H9 (cell line): Measurements from ENCODE around the gene TMEM270. TPM values are rescaled to one million over a fixed set of nuclear protein-coding genes. Genes with fewer than 3 reads are reported as not detected.
"Not testable (repeated sequence)": the region's sequence is repeated elsewhere in the genome, so short reads cannot be mapped to it uniquely, and the experiment has no call there.

Experiments
- DNase-seq: peaks from one replicate; pipeline ENCODE4 v3.0.0-alpha.2; 2017
- H2AFZ ChIP-seq: one replicate; pipeline ENCODE4 v1.6.1; 2013; ENCODE audit warnings: mild to moderate bottlenecking, low read length, control low read depth, moderate library complexity
- H2AK5ac ChIP-seq: 2 replicates; pipeline ENCODE4 v1.6.1; 2013; ENCODE audit warnings: low read length, control low read depth, mixed read lengths; ENCODE audit not compliant: insufficient read length
- H2BK120ac ChIP-seq: one replicate; pipeline ENCODE4 v1.6.1; 2013; ENCODE audit warnings: low read depth, mild to moderate bottlenecking, low read length, control low read depth, inconsistent platforms; ENCODE audit not compliant: poor library complexity, severe bottlenecking
- H2BK12ac ChIP-seq: 2 replicates; pipeline ENCODE4 v1.6.1; 2013; ENCODE audit warnings: low read length, control low read depth, mixed read lengths, low read depth; ENCODE audit not compliant: insufficient read length
- H2BK15ac ChIP-seq: 2 replicates; pipeline ENCODE4 v1.6.1; 2013; ENCODE audit warnings: low read depth, low read length, control low read depth
- H2BK20ac ChIP-seq: one replicate; pipeline ENCODE4 v1.6.1; 2013; ENCODE audit warnings: low read depth, mild to moderate bottlenecking, low read length, control low read depth, inconsistent platforms; ENCODE audit not compliant: poor library complexity, severe bottlenecking
- H2BK5ac ChIP-seq: 2 replicates; pipeline ENCODE4 v1.6.1; 2013; ENCODE audit warnings: low read length, control low read depth, mixed read lengths; ENCODE audit not compliant: insufficient read length
- H3K14ac ChIP-seq: 2 replicates; pipeline ENCODE4 v1.6.1; 2013; ENCODE audit warnings: low read length, control low read depth; ENCODE audit not compliant: insufficient read depth
- H3K18ac ChIP-seq: 2 replicates; pipeline ENCODE4 v1.6.1; 2013; ENCODE audit warnings: low read depth, mild to moderate bottlenecking, mixed read lengths, low read length, control low read depth; ENCODE audit not compliant: insufficient read length
- H3K23ac ChIP-seq: 2 replicates; pipeline ENCODE4 v1.6.1; 2013; ENCODE audit warnings: low read length, control low read depth, mixed read lengths, low read depth; ENCODE audit not compliant: insufficient read length
- H3K23me2 ChIP-seq: 2 replicates; pipeline ENCODE4 v1.6.1; 2013; ENCODE audit warnings: low read depth, mild to moderate bottlenecking, mixed read lengths, low read length, control low read depth; ENCODE audit not compliant: insufficient read length, poor library complexity, severe bottlenecking
- H3K27ac ChIP-seq: 2 replicates; pipeline ENCODE4 v1.5.1; 2013; ENCODE audit warnings: low read length, control low read depth, mixed read lengths, low read depth; ENCODE audit not compliant: insufficient read length
- H3K27me3 ChIP-seq: 2 replicates; pipeline ENCODE4 v1.6.1; 2013; ENCODE audit warnings: low read length, control low read depth, inconsistent platforms; ENCODE audit not compliant: insufficient read depth
- H3K4ac ChIP-seq: 2 replicates; pipeline ENCODE4 v1.6.1; 2013; ENCODE audit warnings: low read depth, mild to moderate bottlenecking, control low read depth, inconsistent platforms, low read length, moderate library complexity
- H3K4me1 ChIP-seq: 2 replicates; pipeline ENCODE4 v1.6.1; 2013; ENCODE audit warnings: low read length, control low read depth, inconsistent platforms; ENCODE audit not compliant: insufficient read depth
- H3K4me2 ChIP-seq: 2 replicates; pipeline ENCODE4 v1.6.1; 2013; ENCODE audit warnings: low read length, control low read depth, mixed read lengths; ENCODE audit not compliant: insufficient read length, insufficient read depth
- H3K56ac ChIP-seq: 2 replicates; pipeline ENCODE4 v1.6.1; 2013; ENCODE audit warnings: low read depth, mild to moderate bottlenecking, mixed read lengths, low read length, control low read depth; ENCODE audit not compliant: insufficient read length
- H3K79me1 ChIP-seq: 2 replicates; pipeline ENCODE4 v1.6.1; 2013; ENCODE audit warnings: low read depth, mild to moderate bottlenecking, moderate library complexity, low read length, control low read depth, inconsistent platforms; ENCODE audit not compliant: insufficient read depth, poor library complexity, severe bottlenecking
- H3K79me2 ChIP-seq: 2 replicates; pipeline ENCODE4 v1.6.1; 2013; ENCODE audit warnings: low read length, control low read depth, inconsistent platforms; ENCODE audit not compliant: insufficient read depth
- H3K9ac ChIP-seq: 2 replicates; pipeline ENCODE4 v1.6.1; 2013; ENCODE audit warnings: low read length, control low read depth, mixed read lengths; ENCODE audit not compliant: insufficient read length; ENCODE audit errors: extremely low read depth
- H3K9me3 ChIP-seq: one replicate; pipeline ENCODE4 v1.6.1; 2013; ENCODE audit warnings: low read depth, low read length, inconsistent platforms; ENCODE audit not compliant: control insufficient read depth
- H3T11ph ChIP-seq: one replicate; pipeline ENCODE4 v1.6.1; 2013; ENCODE audit warnings: mild to moderate bottlenecking, low read length, control low read depth, inconsistent platforms
- H4K20me1 ChIP-seq: one replicate; pipeline ENCODE4 v1.6.1; 2013; ENCODE audit not compliant: control insufficient read depth, insufficient read length, insufficient read depth
- H4K5ac ChIP-seq: 2 replicates; pipeline ENCODE4 v1.6.1; 2013; ENCODE audit warnings: low read depth, mild to moderate bottlenecking, mixed read lengths, low read length, control low read depth; ENCODE audit not compliant: insufficient read length
- H4K8ac ChIP-seq: replicated peaks from 2 replicates; pipeline ENCODE4 v1.6.1; 2013; ENCODE audit warnings: low read length, control low read depth, mixed read lengths, low read depth; ENCODE audit not compliant: insufficient read length
- H4K91ac ChIP-seq: 2 replicates; pipeline ENCODE4 v1.6.1; 2013; ENCODE audit warnings: low read depth, mild to moderate bottlenecking, moderate library complexity, mixed read lengths, low read length, control low read depth; ENCODE audit not compliant: insufficient read length
- H3K27ac Mint-ChIP-seq, 3 experiments: 2 replicates in 2 of 3; 3 replicates in 1 of 3; pipeline ENCODE4 v1.8.0; 2020 to 2021; ENCODE audit warnings: mixed read lengths in 3 of 3, mild to moderate bottlenecking in 1 of 3, moderate library complexity in 1 of 3
- H3K27me3 Mint-ChIP-seq: 2 replicates; pipeline ENCODE4 v1.8.0; 2021; ENCODE audit warnings: low read depth, mild to moderate bottlenecking, moderate library complexity, mixed read lengths
- H3K36me3 Mint-ChIP-seq, 3 experiments: 2 replicates in 2 of 3; 3 replicates in 1 of 3; pipeline ENCODE4 v1.8.0; 2020 to 2021; ENCODE audit warnings: low read depth in 3 of 3, mixed read lengths in 3 of 3; ENCODE audit not compliant: insufficient read depth in 1 of 3
- H3K4me1 Mint-ChIP-seq, 2 experiments: 2 replicates each; pipeline ENCODE4 v1.8.0; 2020; ENCODE audit warnings: mixed read lengths in 2 of 2
- H3K4me3 Mint-ChIP-seq, 2 experiments: 2 replicates in 1 of 2; 3 replicates in 1 of 2; pipeline ENCODE4 v1.8.0; 2020 to 2021; ENCODE audit warnings: mild to moderate bottlenecking in 2 of 2, mixed read lengths in 2 of 2, moderate library complexity in 1 of 2
- H3K9me3 Mint-ChIP-seq, 2 experiments: 2 replicates in 1 of 2; 3 replicates in 1 of 2; pipeline ENCODE4 v1.8.0; 2020; ENCODE audit warnings: mild to moderate bottlenecking in 2 of 2, mixed read lengths in 2 of 2, moderate library complexity in 1 of 2
- WGBS: extraction: QIAGEN DNeasy Blood & Tissue Kit; methylation state at CpG from one replicate; pipeline ENCODE4 v1.1.7; 2013; ENCODE audit warnings: missing lambda C conversion rate, low lambda C conversion rate, mixed read lengths; ENCODE audit not compliant: insufficient read length; ENCODE audit errors: extremely low coverage; 5-methylcytosine and 5-hydroxymethylcytosine counted together
- total RNA-seq: library from RNA; stranded (reverse); gene quantifications from 2 replicates; pipeline ENCODE4 v1.2.1, GENCODE V29; 2021
- TF ChIP-seq, protein P1 (sequence below): fragments of 200-600 bp; sonication (generic); conservative IDR thresholded peaks from 3 replicates; pipeline ENCODE4 v1.8.0; 2021; ENCODE audit warnings: antibody characterized with exemption, mild to moderate bottlenecking

Gene TMEM270
- total RNA-seq, 1 experiment from 2014 or later, result not detected

- Histone ChIP-seq H4K5ac (no peak overlapping the region), H3K79me2 (no peaks in the 10 kb centered on the region), H2BK12ac (no peak overlapping the region), H4K8ac (no peak overlapping the region), H3K18ac (no peak overlapping the region), H3K27me3 (no peaks in the 10 kb centered on the region), H3K4me2 (no peak overlapping the region), H3K23ac (no peak overlapping the region), H3K14ac (no peak overlapping the region), H2AK5ac (no peak overlapping the region), H2BK20ac (no peak overlapping the region), H3K27ac (no peak overlapping the region), H2BK5ac (no peak overlapping the region), H3T11ph (no peak overlapping the region), H2AFZ (no peak overlapping the region), H3K79me1 (no peaks in the 10 kb centered on the region), H3K23me2 (no peaks in the 10 kb centered on the region), H2BK15ac (no peak overlapping the region), H3K56ac (no peak overlapping the region), H3K9ac (no peak overlapping the region), H3K9me3 (no peaks in the 10 kb centered on the region), H2BK120ac (no peak overlapping the region), H4K20me1 (no peaks in the 10 kb centered on the region), H3K4me1 (no peaks in the 10 kb centered on the region), H3K4ac (no peak overlapping the region), H4K91ac (no peak overlapping the region)
- H3K27ac Mint-ChIP-seq, result no peak overlapping the region
- peaks cover 9% of the 10 kb centered on the region for H3K27me3 Mint-ChIP-seq
- no peak for DNase-seq
- WGBS, result no CpG with 5 or more reads among the region's 3 CpGs
- H3K4me3 Mint-ChIP-seq, result no peak overlapping the region
- H3K9me3 Mint-ChIP-seq, result no peaks in the 10 kb centered on the region
- no peaks in the 10 kb centered on the region for H3K36me3 Mint-ChIP-seq
- TF ChIP-seq, protein P1, sequence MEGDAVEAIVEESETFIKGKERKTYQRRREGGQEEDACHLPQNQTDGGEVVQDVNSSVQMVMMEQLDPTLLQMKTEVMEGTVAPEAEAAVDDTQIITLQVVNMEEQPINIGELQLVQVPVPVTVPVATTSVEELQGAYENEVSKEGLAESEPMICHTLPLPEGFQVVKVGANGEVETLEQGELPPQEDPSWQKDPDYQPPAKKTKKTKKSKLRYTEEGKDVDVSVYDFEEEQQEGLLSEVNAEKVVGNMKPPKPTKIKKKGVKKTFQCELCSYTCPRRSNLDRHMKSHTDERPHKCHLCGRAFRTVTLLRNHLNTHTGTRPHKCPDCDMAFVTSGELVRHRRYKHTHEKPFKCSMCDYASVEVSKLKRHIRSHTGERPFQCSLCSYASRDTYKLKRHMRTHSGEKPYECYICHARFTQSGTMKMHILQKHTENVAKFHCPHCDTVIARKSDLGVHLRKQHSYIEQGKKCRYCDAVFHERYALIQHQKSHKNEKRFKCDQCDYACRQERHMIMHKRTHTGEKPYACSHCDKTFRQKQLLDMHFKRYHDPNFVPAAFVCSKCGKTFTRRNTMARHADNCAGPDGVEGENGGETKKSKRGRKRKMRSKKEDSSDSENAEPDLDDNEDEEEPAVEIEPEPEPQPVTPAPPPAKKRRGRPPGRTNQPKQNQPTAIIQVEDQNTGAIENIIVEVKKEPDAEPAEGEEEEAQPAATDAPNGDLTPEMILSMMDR, result no peak
- peaks cover 4 to 15% of the 10 kb centered on the region in 2 experiments; a peak in 3 of 4 replicates for H3K4me1 Mint-ChIP-seq
Observed at GRCh38 chr7:73882047-73882402, 21.1 kb downstream of the TMEM270 start.

DNA sequence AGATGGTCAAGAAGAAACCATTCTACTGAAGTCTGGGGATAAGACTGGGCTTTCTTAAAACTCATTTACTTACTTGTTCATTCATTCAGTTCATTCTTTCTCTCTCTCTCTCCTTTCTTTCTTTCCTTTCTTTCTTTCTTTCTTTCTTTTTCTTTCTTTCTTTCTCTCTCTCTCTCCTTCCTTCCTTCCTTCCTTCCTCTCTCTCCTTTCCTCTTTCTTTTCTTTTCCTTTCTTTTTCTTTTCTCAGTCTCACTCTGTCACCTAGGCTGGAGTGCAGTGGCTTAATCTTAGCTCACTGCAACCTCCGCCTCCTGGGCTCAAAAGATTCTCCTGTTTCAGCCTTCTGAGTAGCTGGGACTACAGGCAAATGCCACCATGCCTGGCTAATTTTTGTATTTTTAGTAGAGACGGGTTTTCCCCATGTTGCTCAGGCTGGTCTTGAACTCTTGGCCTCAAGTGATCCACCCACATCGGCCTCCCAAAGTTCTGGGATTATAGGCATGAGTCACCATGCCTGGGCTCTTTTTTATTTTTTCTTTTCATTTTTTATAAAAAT is 24.0 kb downstream of the TMEM270 start:
- H3K4me1 ChIP-seq, H3T11ph ChIP-seq, H2AFZ ChIP-seq, DNase-seq, H3K23ac ChIP-seq, H3K9ac ChIP-seq, H3K27ac Mint-ChIP-seq, H3K36me3 Mint-ChIP-seq, H3K23me2 ChIP-seq, H3K9me3 Mint-ChIP-seq, H2BK120ac ChIP-seq, H4K8ac ChIP-seq, H4K20me1 ChIP-seq, H3K14ac ChIP-seq, H3K27me3 ChIP-seq, H3K4ac ChIP-seq, H2AK5ac ChIP-seq, H2BK12ac ChIP-seq, H3K4me3 Mint-ChIP-seq, H3K79me1 ChIP-seq, H3K79me2 ChIP-seq, H3K27ac ChIP-seq, H3K56ac ChIP-seq, H3K18ac ChIP-seq, H4K5ac ChIP-seq, H3K9me3 ChIP-seq, H3K4me2 ChIP-seq, H2BK5ac ChIP-seq, H2BK15ac ChIP-seq, H4K91ac ChIP-seq, H2BK20ac ChIP-seq: not testable (repeated sequence)
- Mint-ChIP-seq H3K27me3 (peaks cover 14% of the 10 kb centered on the region), H3K4me1 (peaks cover 5 to 18% of the 10 kb centered on the region in 2 experiments; a peak in 3 of 4 replicates)
- no CpG with 5 or more reads among the region's 3 CpGs for WGBS
